T-helper 1 cell (primary cell): Measurements from ENCODE around the gene P3R3URF.

Source experiments
- DNase-seq, 5 donors: peaks; one replicate each; pipeline ENCODE4 v3.0.0-alpha.2; 2012 to 2020

Gene P3R3URF

DNA sequence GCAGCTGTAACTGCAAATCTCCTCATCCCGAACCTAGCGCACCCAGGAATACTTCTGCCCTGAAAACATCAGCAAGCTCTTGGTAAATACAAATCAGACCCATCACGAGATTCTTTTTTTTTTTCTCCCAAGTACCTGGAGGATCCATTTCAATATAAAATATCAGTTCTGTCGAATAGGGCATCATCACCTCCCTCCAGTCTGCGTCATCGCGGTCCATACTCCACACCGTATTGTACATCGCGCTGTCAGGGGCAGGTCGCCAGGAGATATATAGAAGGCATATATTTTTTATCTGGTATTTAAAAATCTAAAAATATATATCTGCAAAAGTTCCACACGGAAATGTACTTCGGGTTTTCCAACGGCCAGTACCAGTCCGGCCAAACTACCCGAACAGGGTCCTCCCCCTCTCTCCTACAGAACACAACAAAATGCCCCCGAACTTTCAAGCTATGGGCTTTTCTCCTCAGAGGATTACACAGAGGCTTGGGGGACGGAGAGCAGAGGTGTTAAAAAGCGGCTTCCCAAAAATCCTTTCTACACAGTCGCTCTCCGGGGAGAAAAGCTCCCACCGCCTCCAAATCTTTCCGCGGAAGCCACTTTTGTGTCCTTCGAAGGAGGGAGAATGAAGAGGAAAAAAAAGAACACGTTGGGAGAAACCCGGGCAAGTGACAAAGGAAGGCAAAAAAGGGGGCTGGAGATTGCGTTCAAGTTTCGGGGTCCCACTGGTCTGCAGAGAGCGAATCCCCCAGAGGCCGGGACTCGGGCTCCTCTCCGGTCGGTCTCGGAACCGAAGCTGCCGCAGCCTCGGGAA is 44.4 kb downstream of the P3R3URF start:
- DNase-seq: peak in 3 of 5 donors; percentile 5 to 13 (median 6)

DNA sequence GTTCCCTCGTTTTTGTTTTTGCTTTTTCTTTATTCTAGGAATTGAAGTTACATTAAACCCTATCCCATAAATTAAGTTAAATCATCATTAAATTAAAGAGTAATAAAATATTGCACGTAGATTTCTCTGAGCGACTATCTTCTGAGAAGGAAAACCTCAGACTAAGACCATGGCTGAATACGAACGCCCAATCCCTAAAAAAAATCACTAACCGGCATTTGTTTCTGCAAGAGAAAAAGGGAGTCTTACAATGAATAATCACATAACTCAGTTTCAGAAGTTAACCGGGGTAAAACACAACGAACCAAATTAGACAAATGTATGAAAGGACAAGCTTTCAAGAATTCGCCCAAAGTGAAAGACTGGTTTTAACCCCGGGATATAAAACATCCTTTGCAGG is 45.2 kb downstream of the P3R3URF start:
- DNase-seq: no peak

DNA sequence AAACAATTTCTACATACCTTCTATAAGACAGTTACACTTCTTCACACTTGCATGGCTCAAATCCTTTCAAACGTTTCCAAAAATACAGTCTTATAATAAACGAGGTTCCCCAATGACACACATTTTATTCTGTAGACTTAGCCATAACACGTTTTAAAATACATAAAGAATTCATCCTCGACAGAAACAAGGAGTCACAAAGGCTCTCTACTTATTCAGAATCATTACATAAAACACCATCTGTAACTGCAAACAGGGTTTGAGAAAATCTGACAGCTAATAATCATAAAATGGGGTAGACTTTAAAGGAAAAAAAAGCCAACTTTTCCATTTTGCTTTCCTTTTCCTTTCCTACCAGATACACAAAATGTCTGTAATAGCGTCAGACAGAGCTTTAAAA is 45.7 kb downstream of the P3R3URF start:
- DNase-seq: no peak

DNA sequence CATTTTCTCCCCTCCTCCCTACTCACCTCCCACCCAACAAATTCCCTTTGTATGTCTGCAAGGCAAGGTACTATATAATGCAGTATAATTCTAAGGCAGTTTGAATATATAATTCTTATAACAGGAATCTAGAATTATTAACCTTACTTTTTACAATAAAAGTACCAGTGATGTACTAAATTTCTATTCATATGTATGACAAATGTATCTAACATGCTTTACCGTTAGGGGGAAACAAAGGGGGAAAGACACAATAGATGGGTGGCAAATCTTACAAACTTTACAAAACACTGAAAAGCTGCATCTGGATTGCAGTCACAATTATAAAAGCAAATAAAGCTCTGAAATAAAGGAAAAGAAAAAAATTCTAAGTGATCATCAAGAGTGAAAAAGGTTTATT is 46.2 kb downstream of the P3R3URF start:
- no peak for DNase-seq

DNA sequence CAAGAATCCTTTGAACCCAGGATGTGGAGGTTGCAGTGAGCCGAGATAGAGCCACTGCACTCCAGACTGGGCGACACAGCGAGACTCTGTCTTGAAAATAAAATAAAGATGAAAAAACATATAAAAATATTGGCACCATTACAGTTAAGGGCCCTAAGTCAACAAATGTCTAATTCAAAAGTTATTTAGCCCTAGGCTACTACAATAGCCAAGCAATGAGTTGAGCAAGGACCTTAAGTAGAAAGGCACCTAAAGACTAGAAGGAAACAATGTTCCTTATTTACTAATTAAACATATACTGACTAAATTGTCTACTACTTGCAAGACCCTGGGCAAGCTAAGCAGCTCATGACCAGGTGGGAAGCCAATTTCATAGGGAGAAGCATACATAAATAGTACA is 47.9 kb downstream of the P3R3URF start:
- DNase-seq: no peak
